Activated naive CD4-positive, alpha-beta T cell treated with anti-CD3 and anti-CD28 coated beads for 36 hours (primary cell): ENCODE measurements around the gene MRPS7. TPM values are rescaled to one million over a fixed set of nuclear protein-coding genes. Genes with fewer than 3 reads are reported as not detected.

Experiments used
- total RNA-seq, 2 experiments: library from RNA; stranded (reverse); gene quantifications; one replicate each; pipeline ENCODE4 v1.2.3, GENCODE V29; 2021

MRPS7 gene
- total RNA-seq, 2 experiments from 2014 or later = 73.3 to 78.3 TPM

Other genes starting within 250 kb of the MRPS7 start
- gene MRPL58, start 249.2 kb upstream of the MRPS7 start, total RNA-seq = 10 to 100 TPM; 60.6 to 64.5 TPM
- gene ATP5PD, start 214.9 kb upstream of the MRPS7 start, total RNA-seq = 100 to 1,000 TPM; 227 to 249 TPM
- gene KCTD2, start 214.7 kb upstream of the MRPS7 start, total RNA-seq = 10 to 100 TPM; 18.7 to 20.8 TPM
- gene SLC16A5, start 173.9 kb upstream of the MRPS7 start, total RNA-seq = 1 to 10 TPM; 2.5 to 3.1 TPM
- 1 to 10 TPM; 3.8 to 4.9 TPM for gene ARMC7, start 151.9 kb upstream of the MRPS7 start, total RNA-seq
- gene NT5C, start 130.1 kb upstream of the MRPS7 start, total RNA-seq = 10 to 100 TPM; 49.7 to 55.2 TPM
- 100 to 1,000 TPM; 242 to 258 TPM for gene JPT1, start 107.4 kb upstream of the MRPS7 start, total RNA-seq
- 100 to 1,000 TPM; 633 to 688 TPM for gene SUMO2, start 78.9 kb upstream of the MRPS7 start, total RNA-seq
- 100 to 1,000 TPM; 112 to 116 TPM for gene NUP85, start 56.2 kb upstream of the MRPS7 start, total RNA-seq
- gene GGA3, start 273 bp upstream of the MRPS7 start, total RNA-seq = 10 to 100 TPM; 65.7 to 66.1 TPM
- 10 to 100 TPM; 43.4 to 45.3 TPM for gene MIF4GD, start 9.4 kb downstream of the MRPS7 start, total RNA-seq
- gene SLC25A19, start 27.6 kb downstream of the MRPS7 start, total RNA-seq = 10 to 100 TPM; 47.5 to 48.4 TPM
- gene GRB2, start 143.8 kb downstream of the MRPS7 start, total RNA-seq = 100 to 1,000 TPM; 166 to 169 TPM
- gene TMEM94, start 194.8 kb downstream of the MRPS7 start, total RNA-seq = 10 to 100 TPM; 50.4 to 53.5 TPM